NCI-H1417 (cell line): ENCODE data around the gene DAZAP1.

Experiments used
- DNase-seq, 3 experiments: peaks; one replicate each; lab custom pipeline; 2025; lab: John Stamatoyannopoulos, UW

DAZAP1 gene

GRCh38 chr19:1377176-1377964, 30.0 kb upstream of the DAZAP1 start:
- DNase-seq, result no peak

- DNase-seq, result no peak
Observed at GRCh38 chr19:1377965-1378785, 29.2 kb upstream of the DAZAP1 start.

GRCh38 chr19:1379126-1379905, 28.1 kb upstream of the DAZAP1 start:
- no peak for DNase-seq

- no peak for DNase-seq
Observed at GRCh38 chr19:1379961-1380489, 27.4 kb upstream of the DAZAP1 start.

GRCh38 chr19:1382250-1382649, 25.1 kb upstream of the DAZAP1 start:
- no peak for DNase-seq

GRCh38 chr19:1383017-1383311, 24.4 kb upstream of the DAZAP1 start:
- DNase-seq, result no peak

- DNase-seq, result peak; percentile 93 to 97 (median 97)
Observed at GRCh38 chr19:1383312-1384084, 23.9 kb upstream of the DAZAP1 start, which contains the start of gene NDUFS7. TSS of gene NDUFS7 (plus strand) at chr19:1383907. CDS start at chr19:1383927, 20 bp downstream.

GRCh38 chr19:1384085-1384462, 23.3 kb upstream of the DAZAP1 start:
- DNase-seq, result no peak

GRCh38 chr19:1384478-1385110, 22.8 kb upstream of the DAZAP1 start:
- DNase-seq, result peak in 1 of 3 experiments; percentile 33

- no peak for DNase-seq
Observed at GRCh38 chr19:1385816-1386215, 21.6 kb upstream of the DAZAP1 start.

GRCh38 chr19:1386945-1387683, 20.3 kb upstream of the DAZAP1 start:
- no peak for DNase-seq

GRCh38 chr19:1387684-1388636, 19.4 kb upstream of the DAZAP1 start:
- DNase-seq, result no peak

GRCh38 chr19:1388637-1389026, 18.8 kb upstream of the DAZAP1 start:
- no peak for DNase-seq

- DNase-seq, result no peak
Observed at GRCh38 chr19:1389033-1389940, 18.1 kb upstream of the DAZAP1 start.

- no peak for DNase-seq
Observed at GRCh38 chr19:1390890-1391423, 16.4 kb upstream of the DAZAP1 start.

GRCh38 chr19:1392407-1392806, 15.0 kb upstream of the DAZAP1 start:
- DNase-seq, result no peak

- DNase-seq, result no peak
Observed at GRCh38 chr19:1392939-1393530, 14.4 kb upstream of the DAZAP1 start.
